ENCODE results near the gene NECTIN2.
A peak's percentile ranks its signal among the peaks of the same experiment; 100 is the strongest.
"Not testable (repeated sequence)": the region's sequence is repeated elsewhere in the genome, so short reads cannot be mapped to it uniquely, and the experiment has no call there.

Gene NECTIN2

GRCh38 chr19:44905437-44906160, 59.5 kb downstream of the NECTIN2 start, which contains the start of gene APOE:
TSS of gene APOE (plus strand) at chr19:44905796. CDS start at chr19:44906625, 829 bp downstream.
- H3K36me3 ChIP-seq (ENCODE audit: insufficient read depth, low read length) = peaks cover 14% of the 10 kb centered on the region
- peaks cover 5% of the 10 kb centered on the region for H3K4me1 ChIP-seq (ENCODE audit: control insufficient read depth, insufficient read depth, low read length)
- no peaks in the 10 kb centered on the region for H3K9me3 ChIP-seq (replicated peaks; ENCODE audit: low read length)
- peak within 1 kb of the TSS; percentile 20 for H3K4me3 ChIP-seq (ENCODE audit: low read length)
- no peak within 1 kb of the TSS for H3K9ac ChIP-seq (ENCODE audit: low read depth, low read length)
- H3K4me2 ChIP-seq (ENCODE audit: low read length) = peak within 1 kb of the TSS; percentile 61
- peaks cover 23% of the 10 kb centered on the region for H3K27me3 ChIP-seq (ENCODE audit: control insufficient read depth, insufficient read depth, low read length)

GRCh38 chr19:44907613-44908012, 61.5 kb downstream of the NECTIN2 start:
- no peaks in the 10 kb centered on the region for H3K9me3 ChIP-seq (replicated peaks; ENCODE audit: low read length)
- H3K36me3 ChIP-seq (ENCODE audit: insufficient read depth, low read length) = peaks cover 3% of the 10 kb centered on the region
- H3K4me2 ChIP-seq (ENCODE audit: low read length) = no peak overlapping the region
- H3K4me3 ChIP-seq (ENCODE audit: low read length) = no peak overlapping the region
- H3K4me1 ChIP-seq (ENCODE audit: control insufficient read depth, insufficient read depth, low read length) = peaks cover 13% of the 10 kb centered on the region
- peaks cover 25% of the 10 kb centered on the region for H3K27me3 ChIP-seq (ENCODE audit: control insufficient read depth, insufficient read depth, low read length)
- H3K9ac ChIP-seq (ENCODE audit: low read depth, low read length) = no peak overlapping the region

- no peak overlapping the region for H3K4me2 ChIP-seq (ENCODE audit: low read length)
- peaks cover 19% of the 10 kb centered on the region for H3K4me1 ChIP-seq (ENCODE audit: control insufficient read depth, insufficient read depth, low read length)
- H3K9me3 ChIP-seq (replicated peaks; ENCODE audit: low read length) = no peaks in the 10 kb centered on the region
- no peaks in the 10 kb centered on the region for H3K36me3 ChIP-seq (ENCODE audit: insufficient read depth, low read length)
- H3K4me3 ChIP-seq (ENCODE audit: low read length) = no peak overlapping the region
- H3K27me3 ChIP-seq (ENCODE audit: control insufficient read depth, insufficient read depth, low read length) = peaks cover 26% of the 10 kb centered on the region
- H3K9ac ChIP-seq (ENCODE audit: low read depth, low read length) = no peak overlapping the region
Measured at GRCh38 chr19:44908074-44908835, 62.2 kb downstream of the NECTIN2 start.

GRCh38 chr19:44908836-44909261, 62.8 kb downstream of the NECTIN2 start:
- Histone ChIP-seq H3K9me3 (replicated peaks; ENCODE audit: low read length) (no peaks in the 10 kb centered on the region), H3K4me2 (ENCODE audit: low read length) (no peak overlapping the region), H3K27me3 (ENCODE audit: control insufficient read depth, insufficient read depth, low read length) (peaks cover 26% of the 10 kb centered on the region), H3K9ac (ENCODE audit: low read depth, low read length) (no peak overlapping the region), H3K4me3 (ENCODE audit: low read length) (no peak overlapping the region), H3K36me3 (ENCODE audit: insufficient read depth, low read length) (no peaks in the 10 kb centered on the region), H3K4me1 (ENCODE audit: control insufficient read depth, insufficient read depth, low read length) (peaks cover 19% of the 10 kb centered on the region)

GRCh38 chr19:44909775-44910174, 63.7 kb downstream of the NECTIN2 start:
- H3K4me2 ChIP-seq (ENCODE audit: low read length) = no peak overlapping the region
- H3K9me3 ChIP-seq (replicated peaks; ENCODE audit: low read length) = no peaks in the 10 kb centered on the region
- no peaks in the 10 kb centered on the region for H3K36me3 ChIP-seq (ENCODE audit: insufficient read depth, low read length)
- H3K4me1 ChIP-seq (ENCODE audit: control insufficient read depth, insufficient read depth, low read length) = peaks cover 26% of the 10 kb centered on the region
- H3K9ac ChIP-seq (ENCODE audit: low read depth, low read length) = no peak overlapping the region
- H3K4me3 ChIP-seq (ENCODE audit: low read length) = no peak overlapping the region
- peaks cover 24% of the 10 kb centered on the region for H3K27me3 ChIP-seq (ENCODE audit: control insufficient read depth, insufficient read depth, low read length)

- not testable (repeated sequence) for H3K9me3 ChIP-seq (replicated peaks; ENCODE audit: low read length); H3K4me2 ChIP-seq (ENCODE audit: low read length); H3K9ac ChIP-seq (ENCODE audit: low read depth, low read length); H3K36me3 ChIP-seq (ENCODE audit: insufficient read depth, low read length); H3K4me3 ChIP-seq (ENCODE audit: low read length); H3K27me3 ChIP-seq (ENCODE audit: control insufficient read depth, insufficient read depth, low read length)
- H3K4me1 ChIP-seq (ENCODE audit: control insufficient read depth, insufficient read depth, low read length) = peaks cover 22% of the 10 kb centered on the region
Measured at GRCh38 chr19:44911896-44912295, 65.8 kb downstream of the NECTIN2 start.

- peaks cover 22% of the 10 kb centered on the region for H3K4me1 ChIP-seq (ENCODE audit: control insufficient read depth, insufficient read depth, low read length)
- no peaks in the 10 kb centered on the region for H3K36me3 ChIP-seq (ENCODE audit: insufficient read depth, low read length)
- H3K9ac ChIP-seq (ENCODE audit: low read depth, low read length) = no peak overlapping the region
- H3K9me3 ChIP-seq (replicated peaks; ENCODE audit: low read length) = no peaks in the 10 kb centered on the region
- no peak overlapping the region for H3K4me3 ChIP-seq (ENCODE audit: low read length)
- H3K27me3 ChIP-seq (ENCODE audit: control insufficient read depth, insufficient read depth, low read length) = peaks cover 6% of the 10 kb centered on the region
- no peak overlapping the region for H3K4me2 ChIP-seq (ENCODE audit: low read length)
Measured at GRCh38 chr19:44912854-44913253, 66.8 kb downstream of the NECTIN2 start.

- not testable (repeated sequence) for H3K9ac ChIP-seq (ENCODE audit: low read depth, low read length)
Measured at GRCh38 chr19:44913512-44914432, 67.7 kb downstream of the NECTIN2 start.

GRCh38 chr19:44914433-44915206, 68.5 kb downstream of the NECTIN2 start, which contains the start of gene APOC1:
TSS of gene APOC1 (plus strand) at chr19:44914608. CDS start at chr19:44914892, 284 bp downstream.
- H3K27me3 ChIP-seq (ENCODE audit: control insufficient read depth, insufficient read depth, low read length); H3K9me3 ChIP-seq (replicated peaks; ENCODE audit: low read length); H3K36me3 ChIP-seq (ENCODE audit: insufficient read depth, low read length): not testable (repeated sequence)
- Histone ChIP-seq H3K4me1 (ENCODE audit: control insufficient read depth, insufficient read depth, low read length) (peaks cover 22% of the 10 kb centered on the region), H3K9ac (ENCODE audit: low read depth, low read length) (peak within 1 kb of the TSS; percentile 67), H3K4me3 (ENCODE audit: low read length) (peak within 1 kb of the TSS; percentile 64), H3K4me2 (ENCODE audit: low read length) (peak within 1 kb of the TSS; percentile 78)

More at GRCh38 chr19:44913512-44914432, 67.7 kb downstream of the NECTIN2 start:
- not testable (repeated sequence) for H3K9me3 ChIP-seq (replicated peaks; ENCODE audit: low read length); H3K4me3 ChIP-seq (ENCODE audit: low read length); H3K36me3 ChIP-seq (ENCODE audit: insufficient read depth, low read length); H3K27me3 ChIP-seq (ENCODE audit: control insufficient read depth, insufficient read depth, low read length)
- Histone ChIP-seq H3K4me2 (ENCODE audit: low read length) (peak overlapping the region; percentile 78), H3K4me1 (ENCODE audit: control insufficient read depth, insufficient read depth, low read length) (peaks cover 22% of the 10 kb centered on the region)

- peaks cover 29% of the 10 kb centered on the region for H3K4me1 ChIP-seq (ENCODE audit: control insufficient read depth, insufficient read depth, low read length)
- no peak overlapping the region for H3K4me3 ChIP-seq (ENCODE audit: low read length)
- H3K9me3 ChIP-seq (replicated peaks; ENCODE audit: low read length) = no peaks in the 10 kb centered on the region
- H3K4me2 ChIP-seq (ENCODE audit: low read length) = no peak overlapping the region
- H3K9ac ChIP-seq (ENCODE audit: low read depth, low read length) = no peak overlapping the region
- H3K36me3 ChIP-seq (ENCODE audit: insufficient read depth, low read length) = no peaks in the 10 kb centered on the region
- H3K27me3 ChIP-seq (ENCODE audit: control insufficient read depth, insufficient read depth, low read length) = peaks cover 14% of the 10 kb centered on the region
Measured at GRCh38 chr19:44924243-44924725, 78.2 kb downstream of the NECTIN2 start.
